ENCODE data around the gene USP38. TPM values are rescaled to one million over a fixed set of nuclear protein-coding genes. Genes with fewer than 3 reads are reported as not detected.
"Not testable (repeated sequence)": the region's sequence is repeated elsewhere in the genome, so short reads cannot be mapped to it uniquely, and the experiment has no call there.

The USP38 gene
- total RNA-seq, 1 experiment from 2014 or later = 31.3 TPM

DNA sequence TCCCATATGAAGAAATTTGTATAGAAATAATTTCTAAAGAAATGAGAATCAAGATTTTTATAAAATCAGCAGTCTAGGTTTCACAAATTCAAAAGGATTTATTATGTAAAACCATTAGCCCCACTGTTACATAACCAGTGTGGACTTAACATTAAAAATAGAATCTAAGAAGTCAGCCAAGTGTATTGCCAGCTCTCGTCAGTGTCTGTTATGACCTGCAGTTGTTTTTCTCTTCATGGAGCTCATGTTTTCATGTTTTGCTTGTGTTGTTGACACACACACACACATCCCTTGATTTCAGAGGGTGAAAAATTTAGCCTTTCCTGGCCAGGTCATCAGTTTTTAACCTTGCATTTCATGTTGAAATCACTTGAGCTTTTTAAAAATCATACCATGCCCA is 39.5 kb downstream of the USP38 start:
- H3K4me3 ChIP-seq (ENCODE audit: low read length) = no peak overlapping the region
- H3K4me2 ChIP-seq (ENCODE audit: low read depth, low read length, poor library complexity, severe bottlenecking) = no peak overlapping the region
- no peaks in the 10 kb centered on the region for H3K9me3 ChIP-seq (ENCODE audit: low read length)
- no peaks in the 10 kb centered on the region for H4K20me1 ChIP-seq (ENCODE audit: insufficient read depth, low read depth, low read length)
- H3K79me2 ChIP-seq (ENCODE audit: low read length) = 0 out of 2 replicates have a peak, but pooled peaks cover 3% of the 10 kb centered on the region
- peaks cover 6% of the 10 kb centered on the region for H3K36me3 ChIP-seq (ENCODE audit: insufficient read depth, low read length)
- no peaks in the 10 kb centered on the region for H3K9me2 ChIP-seq (replicated peaks; ENCODE audit: insufficient read depth, low read length)
- DNase-seq = no peak
- no peaks in the 10 kb centered on the region for H3K27me3 ChIP-seq (ENCODE audit: low read length)
- no peaks in the 10 kb centered on the region; the same call in 1 of the 2 replicates for H3K4me1 ChIP-seq (ENCODE audit: low read length)
- H3K9ac ChIP-seq (ENCODE audit: low read length) = no peak overlapping the region
- no peak overlapping the region for H3K27ac ChIP-seq (ENCODE audit: low read length)
- no peak overlapping the region for H2AFZ ChIP-seq (ENCODE audit: low read length)

DNA sequence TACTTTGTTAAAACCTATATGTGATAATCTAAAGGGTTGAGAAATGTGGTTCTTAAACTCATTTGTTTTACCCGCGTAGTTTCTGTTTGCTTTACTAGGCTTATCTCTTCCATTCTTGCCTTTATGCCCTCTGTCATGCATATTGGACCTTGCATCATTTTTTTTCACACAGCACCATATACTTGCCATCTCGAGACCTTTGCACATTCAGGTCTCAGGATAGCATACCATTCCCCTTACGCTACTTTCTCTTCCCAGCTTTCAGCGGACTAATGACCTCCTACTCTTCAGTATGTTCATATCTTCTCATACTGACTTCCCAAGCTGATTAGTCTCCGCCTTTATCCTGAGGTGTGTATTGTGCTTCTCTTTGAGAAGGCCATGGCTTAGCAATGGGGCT is 40.5 kb downstream of the USP38 start:
- H3K9me2 ChIP-seq (replicated peaks; ENCODE audit: insufficient read depth, low read length) = no peaks in the 10 kb centered on the region
- H3K79me2 ChIP-seq (ENCODE audit: low read length) = no peaks in the 10 kb centered on the region
- H3K27ac ChIP-seq (ENCODE audit: low read length) = no peak overlapping the region
- H2AFZ ChIP-seq (ENCODE audit: low read length) = no peak overlapping the region
- H3K9me3 ChIP-seq (ENCODE audit: low read length) = no peaks in the 10 kb centered on the region
- peaks cover 6% of the 10 kb centered on the region for H3K36me3 ChIP-seq (ENCODE audit: insufficient read depth, low read length)
- no peak overlapping the region for H3K4me2 ChIP-seq (ENCODE audit: low read depth, low read length, poor library complexity, severe bottlenecking)
- DNase-seq = no peak
- H3K27me3 ChIP-seq (ENCODE audit: low read length) = no peaks in the 10 kb centered on the region
- no peak overlapping the region for H3K4me3 ChIP-seq (ENCODE audit: low read length)
- no peaks in the 10 kb centered on the region for H4K20me1 ChIP-seq (ENCODE audit: insufficient read depth, low read depth, low read length)
- no peak overlapping the region for H3K9ac ChIP-seq (ENCODE audit: low read length)
- no peaks in the 10 kb centered on the region; the same call in 1 of the 2 replicates for H3K4me1 ChIP-seq (ENCODE audit: low read length)

DNA sequence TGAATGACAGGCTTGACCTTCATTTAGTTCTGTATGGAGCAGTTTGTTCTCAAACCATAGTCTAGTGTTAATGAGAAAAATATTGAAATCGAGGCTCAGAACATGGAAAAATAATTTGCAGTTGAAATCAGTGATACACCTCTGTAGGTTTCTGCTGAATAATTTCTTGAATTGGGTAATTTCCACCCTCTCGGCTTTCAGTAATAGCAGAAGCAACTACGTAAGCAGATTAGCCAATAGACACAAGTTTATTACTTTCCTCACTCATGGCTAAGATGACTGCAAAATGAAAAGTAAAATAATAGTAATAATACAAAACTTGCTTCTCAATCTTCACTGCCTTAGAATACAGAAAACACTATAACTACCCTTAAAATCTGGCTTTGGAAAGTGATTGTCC is 46.0 kb downstream of the USP38 start:
- H3K27me3 ChIP-seq (ENCODE audit: low read length) = no peaks in the 10 kb centered on the region
- no peaks in the 10 kb centered on the region for H3K9me2 ChIP-seq (replicated peaks; ENCODE audit: insufficient read depth, low read length)
- no peaks in the 10 kb centered on the region for H3K36me3 ChIP-seq (ENCODE audit: insufficient read depth, low read length)
- no peaks in the 10 kb centered on the region for H3K4me1 ChIP-seq (ENCODE audit: low read length)
- no peak overlapping the region for H3K4me3 ChIP-seq (ENCODE audit: low read length)
- no peak overlapping the region for H3K4me2 ChIP-seq (ENCODE audit: low read depth, low read length, poor library complexity, severe bottlenecking)
- H3K27ac ChIP-seq (ENCODE audit: low read length) = no peak overlapping the region
- H4K20me1 ChIP-seq (ENCODE audit: insufficient read depth, low read depth, low read length) = no peaks in the 10 kb centered on the region
- no peak overlapping the region for H3K9ac ChIP-seq (ENCODE audit: low read length)
- no peak overlapping the region for H2AFZ ChIP-seq (ENCODE audit: low read length)
- H3K79me2 ChIP-seq (ENCODE audit: low read length) = no peaks in the 10 kb centered on the region
- DNase-seq = no peak
- no peaks in the 10 kb centered on the region for H3K9me3 ChIP-seq (ENCODE audit: low read length)

DNA sequence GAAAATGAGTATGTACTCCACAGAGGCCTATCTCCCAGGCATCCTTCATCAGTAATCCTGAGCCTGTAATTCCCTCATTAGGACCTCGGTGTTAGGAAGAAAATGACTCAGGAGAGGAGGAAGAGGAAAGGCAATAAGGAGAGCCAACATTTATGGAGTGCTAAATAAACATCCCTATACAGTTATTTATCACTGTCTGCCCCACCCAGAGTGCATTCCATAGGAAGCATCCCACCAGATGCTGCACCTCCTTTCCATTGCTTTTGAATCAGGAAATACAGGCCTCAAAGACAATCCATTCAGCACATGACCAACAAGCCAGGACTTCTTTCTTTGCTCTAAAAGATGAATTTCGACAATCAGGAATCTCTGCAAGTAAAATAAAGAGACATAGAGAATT is 47.6 kb downstream of the USP38 start:
- no peak for DNase-seq
- no peaks in the 10 kb centered on the region for H3K4me1 ChIP-seq (ENCODE audit: low read length)
- no peaks in the 10 kb centered on the region for H3K9me3 ChIP-seq (ENCODE audit: low read length)
- H3K4me3 ChIP-seq (ENCODE audit: low read length) = no peak overlapping the region
- H4K20me1 ChIP-seq (ENCODE audit: insufficient read depth, low read depth, low read length) = no peaks in the 10 kb centered on the region
- H2AFZ ChIP-seq (ENCODE audit: low read length) = no peak overlapping the region
- no peak overlapping the region for H3K4me2 ChIP-seq (ENCODE audit: low read depth, low read length, poor library complexity, severe bottlenecking)
- H3K27me3 ChIP-seq (ENCODE audit: low read length) = no peaks in the 10 kb centered on the region
- no peaks in the 10 kb centered on the region for H3K79me2 ChIP-seq (ENCODE audit: low read length)
- no peak overlapping the region for H3K27ac ChIP-seq (ENCODE audit: low read length)
- H3K9me2 ChIP-seq (replicated peaks; ENCODE audit: insufficient read depth, low read length) = no peaks in the 10 kb centered on the region
- H3K36me3 ChIP-seq (ENCODE audit: insufficient read depth, low read length) = no peaks in the 10 kb centered on the region
- no peak overlapping the region for H3K9ac ChIP-seq (ENCODE audit: low read length)

DNA sequence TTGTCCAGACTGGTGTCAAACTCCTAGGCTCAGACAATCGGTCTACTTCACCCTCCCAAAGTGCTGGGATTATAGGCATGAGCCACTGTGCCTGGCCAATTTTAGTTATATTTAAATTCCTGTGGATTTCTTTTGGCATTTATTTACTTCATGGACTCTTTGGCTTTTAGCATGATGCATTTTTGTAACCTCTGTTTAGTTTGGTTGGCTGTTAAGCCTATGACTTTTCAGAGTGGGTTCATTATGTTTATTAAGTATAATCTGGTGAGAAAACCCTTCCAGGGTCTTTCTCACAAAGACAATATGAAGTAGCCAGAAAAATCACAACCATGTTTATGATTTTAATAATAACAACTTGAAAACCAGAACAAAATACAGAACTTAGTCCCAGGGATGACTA is 49.4 kb downstream of the USP38 start:
- Histone ChIP-seq H3K36me3 (ENCODE audit: insufficient read depth, low read length) (no peaks in the 10 kb centered on the region), H3K9me2 (replicated peaks; ENCODE audit: insufficient read depth, low read length) (no peaks in the 10 kb centered on the region), H3K9ac (ENCODE audit: low read length) (no peak overlapping the region), H4K20me1 (ENCODE audit: insufficient read depth, low read depth, low read length) (no peaks in the 10 kb centered on the region), H2AFZ (ENCODE audit: low read length) (no peak overlapping the region), H3K9me3 (ENCODE audit: low read length) (no peaks in the 10 kb centered on the region), H3K4me2 (ENCODE audit: low read depth, low read length, poor library complexity, severe bottlenecking) (no peak overlapping the region), H3K79me2 (ENCODE audit: low read length) (no peaks in the 10 kb centered on the region), H3K27me3 (ENCODE audit: low read length) (no peaks in the 10 kb centered on the region), H3K27ac (ENCODE audit: low read length) (no peak overlapping the region), H3K4me1 (ENCODE audit: low read length) (no peaks in the 10 kb centered on the region), H3K4me3 (ENCODE audit: low read length) (no peak overlapping the region)
- no peak for DNase-seq

DNA sequence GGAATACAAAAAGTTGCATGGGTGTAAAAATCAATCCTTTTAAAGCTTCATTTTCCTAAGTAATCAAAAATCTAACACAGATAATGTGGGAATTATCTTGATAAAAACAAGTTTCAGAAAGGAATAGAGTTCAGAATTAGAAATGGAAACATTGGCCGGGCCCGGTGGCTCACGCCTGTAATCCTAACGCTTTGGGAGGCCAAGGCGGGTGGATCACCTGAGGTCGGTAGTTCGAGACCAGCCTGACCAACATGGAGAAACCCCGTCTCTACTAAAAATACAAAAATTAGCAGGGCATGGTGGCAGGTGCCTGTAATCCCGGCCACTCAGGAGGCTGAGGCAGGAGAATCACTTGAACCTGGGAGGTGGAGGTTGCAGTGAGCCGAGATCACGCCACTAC is 52.5 kb downstream of the USP38 start:
- H3K4me1 ChIP-seq (ENCODE audit: low read length); H3K4me2 ChIP-seq (ENCODE audit: low read depth, low read length, poor library complexity, severe bottlenecking); H3K27me3 ChIP-seq (ENCODE audit: low read length); H3K79me2 ChIP-seq (ENCODE audit: low read length); H3K4me3 ChIP-seq (ENCODE audit: low read length); H3K27ac ChIP-seq (ENCODE audit: low read length); DNase-seq; H3K9ac ChIP-seq (ENCODE audit: low read length); H3K9me3 ChIP-seq (ENCODE audit: low read length); H3K9me2 ChIP-seq (replicated peaks; ENCODE audit: insufficient read depth, low read length); H3K36me3 ChIP-seq (ENCODE audit: insufficient read depth, low read length); H2AFZ ChIP-seq (ENCODE audit: low read length); H4K20me1 ChIP-seq (ENCODE audit: insufficient read depth, low read depth, low read length): not testable (repeated sequence)

DNA sequence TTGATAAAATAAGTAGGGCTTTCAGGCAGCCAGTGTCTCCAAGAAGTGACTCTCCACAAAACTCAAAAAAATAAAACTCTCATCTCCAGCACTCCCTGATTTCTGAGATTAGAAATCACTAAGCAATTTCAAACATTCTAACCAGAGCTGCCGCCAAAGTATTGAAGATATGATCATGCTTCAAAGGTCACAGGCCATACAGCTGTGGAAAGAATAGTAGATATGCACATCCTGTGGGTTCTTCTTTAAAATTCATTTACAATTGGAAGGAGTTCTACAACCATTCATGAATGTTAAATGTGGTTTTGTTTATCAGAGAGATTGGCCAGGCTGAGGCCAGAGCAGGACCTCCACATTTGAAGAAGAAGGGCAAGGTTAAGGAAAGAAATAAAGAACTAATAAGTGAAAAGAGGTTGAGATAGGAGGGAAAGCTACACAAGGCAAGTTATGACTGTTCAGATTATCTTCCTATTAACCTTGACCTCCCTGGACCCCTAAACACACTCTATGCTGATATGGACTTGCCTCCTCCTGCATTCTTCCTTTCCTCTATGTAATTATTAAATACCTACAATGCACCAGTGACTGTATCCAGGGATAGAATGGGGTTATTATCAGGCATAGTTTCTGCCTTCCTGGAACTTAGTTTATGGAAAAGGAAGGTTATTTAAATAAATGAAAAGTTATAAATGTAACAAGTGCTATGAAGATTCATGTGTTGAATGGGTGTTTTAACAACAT is 56.4 kb downstream of the USP38 start:
- Histone ChIP-seq H3K4me1 (ENCODE audit: low read length) (no peaks in the 10 kb centered on the region), H3K79me2 (ENCODE audit: low read length) (no peaks in the 10 kb centered on the region), H3K9me3 (ENCODE audit: low read length) (no peaks in the 10 kb centered on the region), H3K27ac (ENCODE audit: low read length) (no peak overlapping the region), H3K4me3 (ENCODE audit: low read length) (no peak overlapping the region), H3K9me2 (replicated peaks; ENCODE audit: insufficient read depth, low read length) (no peaks in the 10 kb centered on the region), H3K27me3 (ENCODE audit: low read length) (no peaks in the 10 kb centered on the region), H3K36me3 (ENCODE audit: insufficient read depth, low read length) (no peaks in the 10 kb centered on the region), H3K4me2 (ENCODE audit: low read depth, low read length, poor library complexity, severe bottlenecking) (no peak overlapping the region), H3K9ac (ENCODE audit: low read length) (no peak overlapping the region), H4K20me1 (ENCODE audit: insufficient read depth, low read depth, low read length) (no peaks in the 10 kb centered on the region), H2AFZ (ENCODE audit: low read length) (no peak overlapping the region)
- DNase-seq = no peak

DNA sequence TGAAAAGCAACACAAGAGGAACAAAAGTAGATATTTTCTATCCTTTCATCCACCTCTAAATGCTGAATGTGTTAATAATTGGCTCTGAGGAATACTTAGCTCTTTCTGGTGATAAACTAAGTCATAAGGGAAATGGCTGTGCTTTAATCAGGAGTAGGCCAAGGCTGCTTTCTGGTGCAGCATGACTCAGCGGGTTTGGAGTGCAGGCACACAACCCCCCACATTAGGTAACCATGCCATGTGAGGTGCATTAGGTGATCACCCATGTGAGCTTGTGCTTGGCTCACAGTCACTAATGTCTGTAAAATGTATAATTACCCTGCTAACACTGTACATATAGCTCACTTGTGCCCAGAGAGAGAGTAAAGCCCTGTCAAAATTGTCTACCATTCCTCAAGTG is 57.2 kb downstream of the USP38 start:
- Histone ChIP-seq H3K9me3 (ENCODE audit: low read length) (no peaks in the 10 kb centered on the region), H3K27me3 (ENCODE audit: low read length) (no peaks in the 10 kb centered on the region), H3K4me2 (ENCODE audit: low read depth, low read length, poor library complexity, severe bottlenecking) (no peak overlapping the region), H2AFZ (ENCODE audit: low read length) (no peak overlapping the region), H3K9me2 (replicated peaks; ENCODE audit: insufficient read depth, low read length) (no peaks in the 10 kb centered on the region), H3K4me1 (ENCODE audit: low read length) (no peaks in the 10 kb centered on the region), H3K27ac (ENCODE audit: low read length) (no peak overlapping the region), H3K9ac (ENCODE audit: low read length) (no peak overlapping the region), H3K4me3 (ENCODE audit: low read length) (no peak overlapping the region), H3K79me2 (ENCODE audit: low read length) (no peaks in the 10 kb centered on the region), H4K20me1 (ENCODE audit: insufficient read depth, low read depth, low read length) (no peaks in the 10 kb centered on the region), H3K36me3 (ENCODE audit: insufficient read depth, low read length) (no peaks in the 10 kb centered on the region)
- DNase-seq = no peak
